Adipocyte (in vitro differentiated cells): Measurements from ENCODE around the gene PACRG.
A peak's percentile ranks its signal among the peaks of the same experiment; 100 is the strongest.

Experiments
- DNase-seq: peaks from one replicate; pipeline ENCODE4 v3.0.0-alpha.2; 2015; ENCODE audit warnings: low read depth
- H3K27me3 ChIP-seq: replicated peaks from 2 replicates; pipeline ENCODE4 v1.7.0; 2013; ENCODE audit warnings: mild to moderate bottlenecking, low read length, moderate library complexity; ENCODE audit not compliant: control insufficient read depth, insufficient read depth
- H3K36me3 ChIP-seq: 2 replicates; pipeline ENCODE4 v1.7.0; 2013; ENCODE audit warnings: low read length, mild to moderate bottlenecking, moderate library complexity; ENCODE audit not compliant: control insufficient read depth, insufficient read depth, severe bottlenecking
- H3K4me1 ChIP-seq: 2 replicates; pipeline ENCODE4 v1.7.0; 2013; ENCODE audit warnings: mild to moderate bottlenecking, low read length, moderate library complexity; ENCODE audit not compliant: control insufficient read depth, insufficient read depth
- H3K4me3 ChIP-seq: 2 replicates; pipeline ENCODE4 v1.7.0; 2013; ENCODE audit warnings: mild to moderate bottlenecking, low read length, moderate library complexity
- H3K9ac ChIP-seq: 2 replicates; pipeline ENCODE4 v1.7.0; 2013; ENCODE audit warnings: mild to moderate bottlenecking, low read length, moderate library complexity
- H3K9me3 ChIP-seq: 2 replicates; pipeline ENCODE4 v1.7.0; 2013; ENCODE audit warnings: mild to moderate bottlenecking, low read length, moderate library complexity; ENCODE audit not compliant: control insufficient read depth

Gene PACRG

GRCh38 chr6:163263998-163264661 is 536.4 kb downstream of the PACRG start:
- no peak for DNase-seq
- H3K9ac ChIP-seq, result peak overlapping the region; percentile 40
- no peak overlapping the region for H3K4me3 ChIP-seq

DNA sequence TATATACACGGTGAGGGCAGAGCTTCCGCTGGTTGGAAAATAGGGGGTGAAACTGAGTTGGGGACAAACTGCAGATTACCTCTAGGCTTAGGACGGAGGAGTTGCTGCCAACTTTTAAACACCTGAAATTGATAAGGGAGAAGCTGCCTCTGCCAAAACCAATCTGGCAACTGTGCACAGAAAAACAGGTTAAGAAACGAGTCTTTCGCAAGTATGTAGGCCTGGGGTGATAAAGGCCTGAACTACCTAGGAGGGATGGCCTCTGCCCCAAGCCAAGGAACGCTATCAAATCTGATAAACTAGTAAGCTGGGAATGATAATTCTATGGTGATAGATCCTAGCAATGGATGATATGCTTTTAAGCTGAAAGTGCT is 536.9 kb downstream of the PACRG start:
- H3K36me3 ChIP-seq, result no peaks in the 10 kb centered on the region
- H3K27me3 ChIP-seq, result no peaks in the 10 kb centered on the region
- no peaks in the 10 kb centered on the region for H3K9me3 ChIP-seq
- DNase-seq, result no peak
- H3K4me1 ChIP-seq, result peaks cover 19% of the 10 kb centered on the region
- no peak overlapping the region for H3K4me3 ChIP-seq
- no peak overlapping the region for H3K9ac ChIP-seq

More at GRCh38 chr6:163263998-163264661, 536.4 kb downstream of the PACRG start:
- Histone ChIP-seq H3K36me3 (no peaks in the 10 kb centered on the region), H3K4me1 (peaks cover 19% of the 10 kb centered on the region), H3K9me3 (no peaks in the 10 kb centered on the region), H3K27me3 (no peaks in the 10 kb centered on the region)

DNA sequence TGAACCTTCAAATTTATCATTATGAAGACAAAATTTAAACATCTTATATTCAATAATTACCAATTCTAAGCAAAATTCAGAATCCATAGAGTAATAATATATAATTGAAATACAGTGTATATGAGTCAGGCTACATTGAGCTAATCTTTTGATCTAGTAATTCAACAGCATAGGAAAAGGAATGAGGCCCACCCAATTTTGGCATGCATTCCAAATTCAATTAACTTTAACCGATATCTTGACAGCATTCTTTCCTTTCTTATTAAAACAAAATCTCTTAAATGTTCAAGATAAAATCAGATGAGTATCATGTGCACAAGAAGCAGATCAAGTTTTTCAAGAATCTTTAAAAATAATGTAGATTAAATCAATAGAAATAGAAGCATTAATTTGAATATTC is 553.9 kb downstream of the PACRG start:
- no peaks in the 10 kb centered on the region for H3K27me3 ChIP-seq
- H3K36me3 ChIP-seq, result no peaks in the 10 kb centered on the region
- no peaks in the 10 kb centered on the region for H3K4me1 ChIP-seq
- no peak for DNase-seq
- H3K4me3 ChIP-seq, result no peak overlapping the region
- no peak overlapping the region for H3K9ac ChIP-seq
- H3K9me3 ChIP-seq, result no peaks in the 10 kb centered on the region

GRCh38 chr6:163282672-163283071 is 554.9 kb downstream of the PACRG start:
- DNase-seq, result no peak
- Histone ChIP-seq H3K4me3 (no peak overlapping the region), H3K4me1 (no peaks in the 10 kb centered on the region), H3K36me3 (no peaks in the 10 kb centered on the region), H3K9ac (no peak overlapping the region), H3K27me3 (no peaks in the 10 kb centered on the region), H3K9me3 (no peaks in the 10 kb centered on the region)

DNA sequence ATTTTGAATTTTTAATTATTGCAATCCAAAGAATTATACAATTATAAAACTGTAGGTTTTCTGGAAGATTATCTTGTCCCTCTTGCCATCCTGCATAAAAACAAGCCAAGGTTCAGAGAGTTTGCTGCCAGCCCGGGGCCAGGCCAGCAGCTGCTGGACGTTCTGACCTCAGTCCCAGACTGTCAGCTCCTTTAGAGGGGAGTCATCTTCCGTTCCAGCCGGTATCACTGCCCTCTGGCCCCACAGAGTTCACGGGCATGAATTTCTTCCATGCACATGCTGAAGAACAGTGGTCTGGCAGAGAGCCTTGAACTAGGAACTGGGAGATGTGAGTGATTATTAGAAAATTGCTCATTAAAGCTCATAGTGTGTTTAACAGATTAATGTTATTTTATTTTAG is 556.4 kb downstream of the PACRG start:
- no peak overlapping the region for H3K4me3 ChIP-seq
- H3K9ac ChIP-seq, result no peak overlapping the region
- DNase-seq, result no peak
- no peaks in the 10 kb centered on the region for H3K4me1 ChIP-seq
- no peaks in the 10 kb centered on the region for H3K36me3 ChIP-seq
- no peaks in the 10 kb centered on the region for H3K27me3 ChIP-seq
- H3K9me3 ChIP-seq, result no peaks in the 10 kb centered on the region

- no peaks in the 10 kb centered on the region for H3K4me1 ChIP-seq
- H3K27me3 ChIP-seq, result no peaks in the 10 kb centered on the region
- no peak for DNase-seq
- no peaks in the 10 kb centered on the region for H3K9me3 ChIP-seq
- H3K4me3 ChIP-seq, result no peak overlapping the region
- no peak overlapping the region for H3K9ac ChIP-seq
- H3K36me3 ChIP-seq, result no peaks in the 10 kb centered on the region
These were observed 557.9 kb downstream of the PACRG start for GRCh38 chr6:163285691-163286090.

GRCh38 chr6:163287626-163288025 is 559.9 kb downstream of the PACRG start:
- no peak for DNase-seq
- Histone ChIP-seq H3K4me3 (no peak overlapping the region), H3K9ac (no peak overlapping the region), H3K27me3 (no peaks in the 10 kb centered on the region), H3K9me3 (no peaks in the 10 kb centered on the region), H3K4me1 (no peaks in the 10 kb centered on the region), H3K36me3 (no peaks in the 10 kb centered on the region)

- H3K4me1 ChIP-seq, result no peaks in the 10 kb centered on the region
- no peaks in the 10 kb centered on the region for H3K36me3 ChIP-seq
- H3K9ac ChIP-seq, result no peak overlapping the region
- H3K4me3 ChIP-seq, result no peak overlapping the region
- H3K9me3 ChIP-seq, result no peaks in the 10 kb centered on the region
- DNase-seq, result no peak
- no peaks in the 10 kb centered on the region for H3K27me3 ChIP-seq
These were observed 560.3 kb downstream of the PACRG start for GRCh38 chr6:163288066-163288465.

DNA sequence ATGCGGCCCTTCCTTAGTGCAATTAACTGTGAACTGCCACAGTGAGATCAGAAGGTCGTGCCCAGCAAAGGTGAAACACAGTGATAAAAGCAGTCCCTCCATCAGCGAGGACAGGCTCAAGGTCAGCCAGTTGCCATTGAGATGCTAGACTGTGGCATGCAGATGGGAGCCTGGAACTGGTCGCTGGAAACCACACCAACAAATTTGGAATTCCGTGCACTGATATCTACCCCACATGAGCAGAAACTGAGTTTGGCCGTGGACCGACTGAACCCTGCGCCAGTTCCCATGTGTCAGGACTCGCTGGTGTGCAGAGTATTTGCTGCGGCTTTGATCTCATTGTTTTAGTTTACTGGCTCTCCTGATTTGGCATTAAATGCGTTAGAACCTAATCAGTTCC is 561.1 kb downstream of the PACRG start:
- no peaks in the 10 kb centered on the region for H3K9me3 ChIP-seq
- no peaks in the 10 kb centered on the region for H3K36me3 ChIP-seq
- H3K4me3 ChIP-seq, result no peak overlapping the region
- no peaks in the 10 kb centered on the region for H3K4me1 ChIP-seq
- no peak overlapping the region for H3K9ac ChIP-seq
- H3K27me3 ChIP-seq, result no peaks in the 10 kb centered on the region
- DNase-seq, result no peak

GRCh38 chr6:163289447-163289846 is 561.7 kb downstream of the PACRG start:
- no peak overlapping the region for H3K4me3 ChIP-seq
- no peaks in the 10 kb centered on the region for H3K36me3 ChIP-seq
- H3K4me1 ChIP-seq, result no peaks in the 10 kb centered on the region
- no peaks in the 10 kb centered on the region for H3K27me3 ChIP-seq
- no peak overlapping the region for H3K9ac ChIP-seq
- H3K9me3 ChIP-seq, result no peaks in the 10 kb centered on the region
- DNase-seq, result no peak

DNA sequence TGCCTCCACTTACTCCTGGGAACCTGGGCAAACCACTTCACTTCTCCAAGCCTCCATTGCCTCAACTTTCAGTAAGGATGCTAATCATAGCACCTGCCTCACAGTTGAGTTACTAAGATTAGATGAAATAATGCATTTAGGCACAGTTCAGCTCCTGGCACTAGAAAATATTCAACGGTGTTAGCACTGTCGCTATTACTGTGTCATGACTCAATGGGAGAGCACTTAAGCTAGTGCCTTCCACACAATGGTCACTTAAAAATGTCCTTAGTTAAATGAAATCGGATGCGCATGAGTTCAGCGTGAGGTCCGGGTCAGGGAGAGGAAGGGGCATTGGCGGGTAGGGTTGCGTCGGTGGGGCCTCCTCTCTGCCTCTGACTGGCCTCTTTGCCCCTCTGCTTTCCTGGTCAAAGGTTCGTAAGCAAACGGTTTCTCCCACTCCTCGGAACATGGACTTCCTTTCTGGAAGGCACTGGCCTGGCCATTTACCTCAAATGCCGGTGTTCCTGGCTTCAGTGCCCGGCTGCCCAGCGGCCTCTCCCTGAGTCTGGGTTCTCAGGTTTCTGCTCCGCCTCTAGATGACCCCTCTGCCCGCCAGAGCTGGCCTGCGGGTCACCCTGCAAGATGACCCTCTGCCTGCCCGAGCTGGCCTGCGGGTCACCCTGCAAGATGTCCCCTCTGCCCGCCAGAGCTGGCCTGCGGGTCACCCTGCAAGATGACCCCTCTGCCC is 562.9 kb downstream of the PACRG start:
- no peaks in the 10 kb centered on the region for H3K36me3 ChIP-seq
- no peaks in the 10 kb centered on the region for H3K27me3 ChIP-seq
- no peak for DNase-seq

More for the DNA sequence above, 562.9 kb downstream of the PACRG start:
- H3K4me1 ChIP-seq, result no peaks in the 10 kb centered on the region
- H3K9me3 ChIP-seq, result no peaks in the 10 kb centered on the region
- H3K9ac ChIP-seq, result no peak overlapping the region
- no peak overlapping the region for H3K4me3 ChIP-seq
